Aorta (tissue), 5 donors: Measurements from ENCODE around the gene AKAP13. TPM values are rescaled to one million over a fixed set of nuclear protein-coding genes. Genes with fewer than 3 reads are reported as not detected.

Source experiments
- ATAC-seq: fragments of 200-7000 bp; cut with Tn5 transposase; one replicate; pipeline ENCODE4 v1.9.1; 2022; ENCODE audit warnings: moderate library complexity; ENCODE audit not compliant: low FRiP score
- DNase-seq, 2 donors: peaks; one replicate each; pipeline ENCODE4 v3.0.0-alpha.2; 2020
- H3K27ac ChIP-seq, 2 donors: one replicate each; pipeline ENCODE4 v1.5.1; 2013; ENCODE audit warnings: low read length in 2 of 2, mild to moderate bottlenecking in 2 of 2, moderate library complexity in 2 of 2, control low read depth in 1 of 2, inconsistent platforms in 1 of 2, low read depth in 1 of 2
- H3K27me3 ChIP-seq, 2 donors: one replicate each; pipeline ENCODE4 v1.6.1; 2013; ENCODE audit warnings: control low read depth in 1 of 2, low read length in 1 of 2, mild to moderate bottlenecking in 1 of 2, moderate library complexity in 1 of 2; ENCODE audit not compliant: insufficient read depth in 2 of 2, control insufficient read depth in 1 of 2
- H3K36me3 ChIP-seq, 2 donors: one replicate each; pipeline ENCODE4 v1.6.1; 2013; ENCODE audit warnings: control low read depth in 1 of 2, low read length in 1 of 2, mild to moderate bottlenecking in 1 of 2; ENCODE audit not compliant: insufficient read depth in 2 of 2, control insufficient read depth in 1 of 2
- H3K4me1 ChIP-seq, 2 donors: one replicate each; pipeline ENCODE4 v1.6.1; 2013; ENCODE audit warnings: low read length in 2 of 2, control low read depth in 1 of 2, mild to moderate bottlenecking in 1 of 2, moderate library complexity in 1 of 2; ENCODE audit not compliant: insufficient read depth in 2 of 2, control insufficient read depth in 1 of 2
- H3K4me3 ChIP-seq, 2 donors: one replicate each; pipeline ENCODE4 v1.5.1; 2013; ENCODE audit warnings: low read length in 2 of 2, control low read depth in 1 of 2, mild to moderate bottlenecking in 1 of 2
- H3K9me3 ChIP-seq: one replicate; pipeline ENCODE4 v1.6.1; 2013; ENCODE audit warnings: mild to moderate bottlenecking, low read length; ENCODE audit not compliant: control insufficient read depth
- WGBS, 2 donors: extraction: QIAGEN DNeasy Blood & Tissue Kit; methylation state at CpG; one replicate each; pipeline ENCODE4 v1.1.7; 2013; 5-methylcytosine and 5-hydroxymethylcytosine counted together
- intact Hi-C, 2 donors: fragments of 100-400 bp; cut with DNase I; formaldehyde crosslinking; loops; one replicate each; pipeline versions ENCODE4 v1.14.2 to v1.15.0; 2022
- polyA plus RNA-seq, 2 donors: library from polyadenylated mRNA; stranded (reverse); fragments of 200-250 nt; gene quantifications; one replicate each; pipeline ENCODE4 v1.2.3, GENCODE V29; 2013
- total RNA-seq, 2 donors: library from RNA; stranded (reverse); fragmentation: NEBNext Ultra II Directional; extraction: Animal tissue kit (Norgen Biotek cat#: 25700); gene quantifications; one replicate each; pipeline ENCODE4 v1.2.1, GENCODE V29; 2021
- donor health status: healthy with polysubstance abuse.
- donor health status: Bipolar disorder and iron deficiency.
- donor health status: DM: no; HTN: no; CAD: no.
- donor health status: DM: no; HTN: no; CAD: no.
- donor health status: DM: yes; HTN: yes; CAD: no.

Gene AKAP13
- total and polyA plus RNA-seq, 4 donors = 29.6 to 267 (median 138) TPM

GRCh38 chr15:85726454-85726853 is 346.1 kb downstream of the AKAP13 start:
- Histone ChIP-seq H3K27me3 (no peaks in the 10 kb centered on the region), H3K36me3 (peaks cover 9 to 10% of the 10 kb centered on the region in 2 donors), H3K4me1 (peaks cover 0 to 6% of the 10 kb centered on the region in 2 donors), H3K4me3 (no peak overlapping the region), H3K27ac (peak overlapping the region in 1 of 2 donors; percentile 28), H3K9me3 (no peaks in the 10 kb centered on the region)
- DNase-seq (no peak), ATAC-seq (peak; percentile 8)
- intact Hi-C loops = loop anchor here in 1 of 2 donors (10.0 kb wide), 2 partner anchors 242 to 432 kb away; no protein-coding TSS in a partner anchor
- 20 to 34% methylated on average over 2 of the region's 2 CpGs for WGBS, 2 donors

- Histone ChIP-seq H3K36me3 (peaks cover 9% of the 10 kb centered on the region in 2 donors), H3K27ac (peak overlapping the region in 1 of 2 donors; percentile 67), H3K27me3 (no peaks in the 10 kb centered on the region), H3K4me1 (peaks cover 0 to 6% of the 10 kb centered on the region in 2 donors), H3K9me3 (no peaks in the 10 kb centered on the region), H3K4me3 (no peak overlapping the region)
- no peak for DNase-seq
- 61 to 63% methylated on average over 2 of the region's 2 CpGs for WGBS, 2 donors
- peak; percentile 42 for ATAC-seq
- intact Hi-C loops = loop anchor here in 1 of 2 donors (10.0 kb wide), 2 partner anchors 242 to 432 kb away; no protein-coding TSS in a partner anchor
Observed at GRCh38 chr15:85727068-85727467, 346.7 kb downstream of the AKAP13 start.

GRCh38 chr15:85730001-85730820 is 349.8 kb downstream of the AKAP13 start:
- intact Hi-C loops = loop anchor here (2.0 to 5.0 kb wide), 3 partner anchors 101 to 109 kb away; no protein-coding TSS in a partner anchor
- peak; percentile 85 for ATAC-seq
- no peak overlapping the region for H3K27ac ChIP-seq

GRCh38 chr15:85733416-85733815 is 353.0 kb downstream of the AKAP13 start:
- no peaks in the 10 kb centered on the region for H3K4me1 ChIP-seq
- no peaks in the 10 kb centered on the region for H3K27me3 ChIP-seq
- peaks cover 2% of the 10 kb centered on the region for H3K9me3 ChIP-seq
- intact Hi-C loops = loop anchor here in 1 of 2 donors (5.0 kb wide), 1 partner anchor 99 kb away; no protein-coding TSS in a partner anchor
- no peak overlapping the region for H3K27ac ChIP-seq
- no peak for ATAC-seq
- peaks cover 0 to 15% of the 10 kb centered on the region in 2 donors for H3K36me3 ChIP-seq
- H3K4me3 ChIP-seq = no peak overlapping the region
- no peak for DNase-seq

More at GRCh38 chr15:85730001-85730820, 349.8 kb downstream of the AKAP13 start:
- no peak for DNase-seq
- peaks cover 4 to 6% of the 10 kb centered on the region in 2 donors for H3K36me3 ChIP-seq
- H3K9me3 ChIP-seq = peaks cover 2% of the 10 kb centered on the region
- H3K4me3 ChIP-seq = no peak overlapping the region
- H3K4me1 ChIP-seq = no peaks in the 10 kb centered on the region
- H3K27me3 ChIP-seq = no peaks in the 10 kb centered on the region
- 29% methylated on average over 5 of the region's 5 CpGs for WGBS, 2 donors

GRCh38 chr15:85737061-85737460 is 356.7 kb downstream of the AKAP13 start:
- Histone ChIP-seq H3K27ac (no peak overlapping the region), H3K9me3 (peaks cover 2% of the 10 kb centered on the region), H3K27me3 (no peaks in the 10 kb centered on the region), H3K4me3 (no peak overlapping the region), H3K4me1 (no peaks in the 10 kb centered on the region), H3K36me3 (peaks cover 4 to 12% of the 10 kb centered on the region in 2 donors)
- WGBS, 2 donors = 89 to 93% methylated on average over 6 of the region's 6 CpGs
- DNase-seq = no peak
- intact Hi-C loops = no loop called here
- no peak for ATAC-seq

GRCh38 chr15:85741021-85741421 is 360.6 kb downstream of the AKAP13 start:
- Histone ChIP-seq H3K27me3 (no peaks in the 10 kb centered on the region), H3K4me1 (no peaks in the 10 kb centered on the region), H3K36me3 (peaks cover 13 to 15% of the 10 kb centered on the region in 2 donors), H3K4me3 (no peak overlapping the region), H3K27ac (no peak overlapping the region), H3K9me3 (no peaks in the 10 kb centered on the region)
- ATAC-seq (no peak), DNase-seq (no peak)
- WGBS, 2 donors = 89 to 92% methylated on average over 20 of the region's 20 CpGs
- intact Hi-C loops = no loop called here

- Histone ChIP-seq H3K9me3 (no peaks in the 10 kb centered on the region), H3K27me3 (no peaks in the 10 kb centered on the region), H3K27ac (no peak overlapping the region), H3K4me1 (no peaks in the 10 kb centered on the region), H3K4me3 (no peak overlapping the region), H3K36me3 (peaks cover 10 to 15% of the 10 kb centered on the region in 2 donors)
- DNase-seq (no peak), ATAC-seq (no peak)
- intact Hi-C loops = no loop called here
- WGBS, 2 donors = 57 to 66% methylated on average over 11 of the region's 11 CpGs
Observed at GRCh38 chr15:85741662-85742061, 361.3 kb downstream of the AKAP13 start.

- Histone ChIP-seq H3K4me3 (no peak overlapping the region), H3K27me3 (no peaks in the 10 kb centered on the region), H3K9me3 (no peaks in the 10 kb centered on the region), H3K4me1 (no peaks in the 10 kb centered on the region), H3K27ac (peak overlapping the region in 1 of 2 donors; percentile 73), H3K36me3 (peaks cover 7 to 15% of the 10 kb centered on the region in 2 donors)
- no peak for DNase-seq
- WGBS, 2 donors = 19 to 26% methylated on average over 8 of the region's 8 CpGs
- intact Hi-C loops = no loop called here
- ATAC-seq = peak; percentile 19
Observed at GRCh38 chr15:85742186-85742821, 361.9 kb downstream of the AKAP13 start.
